ENCODE measurements around the gene KCTD16. TPM values are rescaled to one million over a fixed set of nuclear protein-coding genes. Genes with fewer than 3 reads are reported as not detected.

Gene KCTD16
- total and polyA plus RNA-seq, 2 experiments from 2014 or later, result 0.02 to 0.76 TPM

- no peak overlapping the region for H3K27ac ChIP-seq (ENCODE audit: low read depth)
- Mint-ChIP-seq H3K9me3 (no peaks in the 10 kb centered on the region), H3K4me3 (no peak overlapping the region), H3K27me3 (ENCODE audit: insufficient read depth, low read depth, poor library complexity) (no peaks in the 10 kb centered on the region), H3K36me3 (ENCODE audit: low read depth) (peaks cover 3% of the 10 kb centered on the region; the same call in 1 of the 3 replicates), H3K27ac (no peak overlapping the region), H3K4me1 (peaks cover 10% of the 10 kb centered on the region)
- no peaks in the 10 kb centered on the region for H3K4me1 ChIP-seq (ENCODE audit: insufficient read depth)
- no peaks in the 10 kb centered on the region for H4K20me1 ChIP-seq (replicated peaks; ENCODE audit: insufficient read depth)
- H3K79me2 ChIP-seq (replicated peaks; ENCODE audit: insufficient read depth), result no peaks in the 10 kb centered on the region
- H3F3A ChIP-seq (replicated peaks; ENCODE audit: low read depth), result no peaks in the 10 kb centered on the region
- 0 out of 2 replicates have a peak, but pooled peaks cover 5% of the 10 kb centered on the region for H3K36me3 ChIP-seq (ENCODE audit: insufficient read depth)
- H2AFZ ChIP-seq, result no peak overlapping the region
- no peak for TF ChIP-seq ZNF331 (CRISPR knock-in tag; IDR thresholded peaks at IDR 0.05; ENCODE audit: low read depth)
- no peak for TF ChIP-seq REST (IDR thresholded peaks at IDR 0.05; ENCODE audit: unreplicated experiment)
- TF ChIP-seq EZH2phosphoT487 (IDR thresholded peaks at IDR 0.05; ENCODE audit: unreplicated experiment), result no peak
- TF ChIP-seq JUNB (IDR thresholded peaks at IDR 0.05; ENCODE audit: unreplicated experiment), result no peak
- TF ChIP-seq ETS1 (IDR thresholded peaks at IDR 0.05), result no peak
- TF ChIP-seq NANOG (IDR thresholded peaks at IDR 0.05; ENCODE audit: borderline replicate concordance), result no peak
- no peak for TF ChIP-seq CTCF (conservative IDR thresholded peaks at IDR 0.05; ENCODE audit: low read depth in 2 of 2)
- TF ChIP-seq POLR2AphosphoS5 (IDR thresholded peaks at IDR 0.05; ENCODE audit: low read depth), result no peak
- no peak for TF ChIP-seq CREB1 (CRISPR knock-in tag; IDR thresholded peaks at IDR 0.05; ENCODE audit: low read depth)
- no peak for TF ChIP-seq ZNF462 (CRISPR knock-in tag; IDR thresholded peaks at IDR 0.05)
- no peak for TF ChIP-seq ZNF114 (CRISPR knock-in tag; IDR thresholded peaks at IDR 0.05)
- no peak for TF ChIP-seq STAT1 (IDR thresholded peaks at IDR 0.05; ENCODE audit: unreplicated experiment)
- TF ChIP-seq EZH2 (IDR thresholded peaks at IDR 0.05; ENCODE audit: low read depth, unreplicated experiment), result no peak
- DNase-seq (ENCODE audit: low spot score) (no peak), ATAC-seq (no peak)
- no peaks in the 10 kb centered on the region for H3K27me3 ChIP-seq (ENCODE audit: insufficient read depth)
- no peak overlapping the region for H3K4me2 ChIP-seq
- H3K9me2 ChIP-seq (ENCODE audit: insufficient read depth), result 0 out of 2 replicates have a peak, but pooled peaks cover 3% of the 10 kb centered on the region
- H3K4me3 ChIP-seq, result no peak overlapping the region
Observed at GRCh38 chr5:144292029-144292428, 121.4 kb downstream of the KCTD16 start.
